H9 (cell line): ENCODE results near the gene TMEM175. TPM values are rescaled to one million over a fixed set of nuclear protein-coding genes. Genes with fewer than 3 reads are reported as not detected.

ENCODE experiments used
- DNase-seq: peaks from one replicate; pipeline ENCODE4 v3.0.0-alpha.2; 2017
- H2AFZ ChIP-seq: one replicate; pipeline ENCODE4 v1.6.1; 2013; ENCODE audit warnings: mild to moderate bottlenecking, low read length, control low read depth, moderate library complexity
- H2AK5ac ChIP-seq: 2 replicates; pipeline ENCODE4 v1.6.1; 2013; ENCODE audit warnings: low read length, control low read depth, mixed read lengths; ENCODE audit not compliant: insufficient read length
- H2BK120ac ChIP-seq: one replicate; pipeline ENCODE4 v1.6.1; 2013; ENCODE audit warnings: low read depth, mild to moderate bottlenecking, low read length, control low read depth, inconsistent platforms; ENCODE audit not compliant: poor library complexity, severe bottlenecking
- H2BK12ac ChIP-seq: 2 replicates; pipeline ENCODE4 v1.6.1; 2013; ENCODE audit warnings: low read length, control low read depth, mixed read lengths, low read depth; ENCODE audit not compliant: insufficient read length
- H2BK15ac ChIP-seq: 2 replicates; pipeline ENCODE4 v1.6.1; 2013; ENCODE audit warnings: low read depth, low read length, control low read depth
- H2BK20ac ChIP-seq: one replicate; pipeline ENCODE4 v1.6.1; 2013; ENCODE audit warnings: low read depth, mild to moderate bottlenecking, low read length, control low read depth, inconsistent platforms; ENCODE audit not compliant: poor library complexity, severe bottlenecking
- H2BK5ac ChIP-seq: 2 replicates; pipeline ENCODE4 v1.6.1; 2013; ENCODE audit warnings: low read length, control low read depth, mixed read lengths; ENCODE audit not compliant: insufficient read length
- H3K14ac ChIP-seq: 2 replicates; pipeline ENCODE4 v1.6.1; 2013; ENCODE audit warnings: low read length, control low read depth; ENCODE audit not compliant: insufficient read depth
- H3K18ac ChIP-seq: 2 replicates; pipeline ENCODE4 v1.6.1; 2013; ENCODE audit warnings: low read depth, mild to moderate bottlenecking, mixed read lengths, low read length, control low read depth; ENCODE audit not compliant: insufficient read length
- H3K23ac ChIP-seq: 2 replicates; pipeline ENCODE4 v1.6.1; 2013; ENCODE audit warnings: low read length, control low read depth, mixed read lengths, low read depth; ENCODE audit not compliant: insufficient read length
- H3K23me2 ChIP-seq: 2 replicates; pipeline ENCODE4 v1.6.1; 2013; ENCODE audit warnings: low read depth, mild to moderate bottlenecking, mixed read lengths, low read length, control low read depth; ENCODE audit not compliant: insufficient read length, poor library complexity, severe bottlenecking
- H3K27ac ChIP-seq: 2 replicates; pipeline ENCODE4 v1.5.1; 2013; ENCODE audit warnings: low read length, control low read depth, mixed read lengths, low read depth; ENCODE audit not compliant: insufficient read length
- H3K27me3 ChIP-seq: 2 replicates; pipeline ENCODE4 v1.6.1; 2013; ENCODE audit warnings: low read length, control low read depth, inconsistent platforms; ENCODE audit not compliant: insufficient read depth
- H3K4ac ChIP-seq: 2 replicates; pipeline ENCODE4 v1.6.1; 2013; ENCODE audit warnings: low read depth, mild to moderate bottlenecking, control low read depth, inconsistent platforms, low read length, moderate library complexity
- H3K4me1 ChIP-seq: 2 replicates; pipeline ENCODE4 v1.6.1; 2013; ENCODE audit warnings: low read length, control low read depth, inconsistent platforms; ENCODE audit not compliant: insufficient read depth
- H3K4me2 ChIP-seq: 2 replicates; pipeline ENCODE4 v1.6.1; 2013; ENCODE audit warnings: low read length, control low read depth, mixed read lengths; ENCODE audit not compliant: insufficient read length, insufficient read depth
- H3K56ac ChIP-seq: 2 replicates; pipeline ENCODE4 v1.6.1; 2013; ENCODE audit warnings: low read depth, mild to moderate bottlenecking, mixed read lengths, low read length, control low read depth; ENCODE audit not compliant: insufficient read length
- H3K79me1 ChIP-seq: 2 replicates; pipeline ENCODE4 v1.6.1; 2013; ENCODE audit warnings: low read depth, mild to moderate bottlenecking, moderate library complexity, low read length, control low read depth, inconsistent platforms; ENCODE audit not compliant: insufficient read depth, poor library complexity, severe bottlenecking
- H3K79me2 ChIP-seq: 2 replicates; pipeline ENCODE4 v1.6.1; 2013; ENCODE audit warnings: low read length, control low read depth, inconsistent platforms; ENCODE audit not compliant: insufficient read depth
- H3K9ac ChIP-seq: 2 replicates; pipeline ENCODE4 v1.6.1; 2013; ENCODE audit warnings: low read length, control low read depth, mixed read lengths; ENCODE audit not compliant: insufficient read length; ENCODE audit errors: extremely low read depth
- H3K9me3 ChIP-seq: one replicate; pipeline ENCODE4 v1.6.1; 2013; ENCODE audit warnings: low read depth, low read length, inconsistent platforms; ENCODE audit not compliant: control insufficient read depth
- H3T11ph ChIP-seq: one replicate; pipeline ENCODE4 v1.6.1; 2013; ENCODE audit warnings: mild to moderate bottlenecking, low read length, control low read depth, inconsistent platforms
- H4K20me1 ChIP-seq: one replicate; pipeline ENCODE4 v1.6.1; 2013; ENCODE audit not compliant: control insufficient read depth, insufficient read length, insufficient read depth
- H4K5ac ChIP-seq: 2 replicates; pipeline ENCODE4 v1.6.1; 2013; ENCODE audit warnings: low read depth, mild to moderate bottlenecking, mixed read lengths, low read length, control low read depth; ENCODE audit not compliant: insufficient read length
- H4K8ac ChIP-seq: replicated peaks from 2 replicates; pipeline ENCODE4 v1.6.1; 2013; ENCODE audit warnings: low read length, control low read depth, mixed read lengths, low read depth; ENCODE audit not compliant: insufficient read length
- H4K91ac ChIP-seq: 2 replicates; pipeline ENCODE4 v1.6.1; 2013; ENCODE audit warnings: low read depth, mild to moderate bottlenecking, moderate library complexity, mixed read lengths, low read length, control low read depth; ENCODE audit not compliant: insufficient read length
- H3K27ac Mint-ChIP-seq, 3 experiments: 2 replicates in 2 of 3; 3 replicates in 1 of 3; pipeline ENCODE4 v1.8.0; 2020 to 2021; ENCODE audit warnings: mixed read lengths in 3 of 3, mild to moderate bottlenecking in 1 of 3, moderate library complexity in 1 of 3
- H3K27me3 Mint-ChIP-seq: 2 replicates; pipeline ENCODE4 v1.8.0; 2021; ENCODE audit warnings: low read depth, mild to moderate bottlenecking, moderate library complexity, mixed read lengths
- H3K36me3 Mint-ChIP-seq, 3 experiments: 2 replicates in 2 of 3; 3 replicates in 1 of 3; pipeline ENCODE4 v1.8.0; 2020 to 2021; ENCODE audit warnings: low read depth in 3 of 3, mixed read lengths in 3 of 3; ENCODE audit not compliant: insufficient read depth in 1 of 3
- H3K4me1 Mint-ChIP-seq, 2 experiments: 2 replicates each; pipeline ENCODE4 v1.8.0; 2020; ENCODE audit warnings: mixed read lengths in 2 of 2
- H3K4me3 Mint-ChIP-seq, 2 experiments: 2 replicates in 1 of 2; 3 replicates in 1 of 2; pipeline ENCODE4 v1.8.0; 2020 to 2021; ENCODE audit warnings: mild to moderate bottlenecking in 2 of 2, mixed read lengths in 2 of 2, moderate library complexity in 1 of 2
- H3K9me3 Mint-ChIP-seq, 2 experiments: 2 replicates in 1 of 2; 3 replicates in 1 of 2; pipeline ENCODE4 v1.8.0; 2020; ENCODE audit warnings: mild to moderate bottlenecking in 2 of 2, mixed read lengths in 2 of 2, moderate library complexity in 1 of 2
- CTCF ChIP-seq: fragments of 200-600 bp; sonication (generic); conservative IDR thresholded peaks from 3 replicates; pipeline ENCODE4 v1.8.0; 2021; ENCODE audit warnings: antibody characterized with exemption, mild to moderate bottlenecking
- WGBS: extraction: QIAGEN DNeasy Blood & Tissue Kit; methylation state at CpG from one replicate; pipeline ENCODE4 v1.1.7; 2013; ENCODE audit warnings: missing lambda C conversion rate, low lambda C conversion rate, mixed read lengths; ENCODE audit not compliant: insufficient read length; ENCODE audit errors: extremely low coverage; 5-methylcytosine and 5-hydroxymethylcytosine counted together
- total RNA-seq: library from RNA; stranded (reverse); gene quantifications from 2 replicates; pipeline ENCODE4 v1.2.1, GENCODE V29; 2021

The TMEM175 gene
- total RNA-seq, 1 experiment from 2014 or later, result 6.4 TPM

GRCh38 chr4:954211-955020 is 22.2 kb downstream of the TMEM175 start:
- Mint-ChIP-seq H3K27me3 (no peaks in the 10 kb centered on the region), H3K4me3 (no peak overlapping the region), H3K27ac (no peak overlapping the region; a peak in 1 of 7 replicates), H3K36me3 (peaks cover 0 to 5% (median 0%) of the 10 kb centered on the region in 3 experiments; a peak in 2 of 7 replicates), H3K4me1 (peaks cover 2 to 7% of the 10 kb centered on the region in 2 experiments; a peak in 3 of 4 replicates), H3K9me3 (no peaks in the 10 kb centered on the region)
- Histone ChIP-seq H2BK12ac (no peak overlapping the region), H3K9me3 (no peaks in the 10 kb centered on the region), H2AFZ (no peak overlapping the region), H3K4ac (no peak overlapping the region), H3K56ac (no peak overlapping the region), H3K23ac (no peak overlapping the region), H3K9ac (no peak overlapping the region), H3K79me2 (no peaks in the 10 kb centered on the region), H2BK20ac (no peak overlapping the region), H4K20me1 (no peaks in the 10 kb centered on the region), H3K4me2 (no peak overlapping the region), H2BK120ac (no peak overlapping the region), H2BK15ac (no peak overlapping the region), H4K5ac (no peak overlapping the region), H3K18ac (no peak overlapping the region), H3K4me1 (no peaks in the 10 kb centered on the region), H3K27ac (no peak overlapping the region), H3K23me2 (no peaks in the 10 kb centered on the region), H2AK5ac (no peak overlapping the region), H3K14ac (no peak overlapping the region), H3K27me3 (no peaks in the 10 kb centered on the region), H4K8ac (no peak overlapping the region), H3K79me1 (no peaks in the 10 kb centered on the region), H3T11ph (no peak overlapping the region), H2BK5ac (no peak overlapping the region), H4K91ac (no peak overlapping the region)
- WGBS, result no CpG with 5 or more reads among the region's 17 CpGs
- no peak for TF ChIP-seq CTCF
- no peak for DNase-seq
